ENCODE results near the gene STRIP2.
"Not testable (repeated sequence)": the region's sequence is repeated elsewhere in the genome, so short reads cannot be mapped to it uniquely, and the experiment has no call there.

Gene STRIP2

DNA sequence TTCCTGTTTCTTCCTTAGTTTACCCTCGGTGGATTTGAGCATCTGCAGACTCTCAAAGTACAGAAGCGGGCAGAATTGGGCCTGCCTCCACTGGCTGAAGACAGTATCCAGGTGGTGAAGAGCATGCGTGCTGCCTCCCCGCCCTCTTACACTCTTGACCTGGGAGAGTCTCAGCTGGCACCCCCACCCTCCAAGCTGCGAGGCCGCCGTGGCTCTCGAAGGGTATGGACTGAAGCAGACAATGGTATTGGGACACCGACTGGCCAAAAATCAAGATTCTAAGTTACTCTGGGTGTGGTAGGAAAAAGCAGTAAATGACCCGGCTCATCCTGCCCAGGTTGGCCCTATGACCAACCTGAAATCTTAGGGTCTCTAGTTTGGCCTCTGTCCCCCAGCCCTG, 22.2 kb downstream of the STRIP2 start:
- DNase-seq, result no peak

DNA sequence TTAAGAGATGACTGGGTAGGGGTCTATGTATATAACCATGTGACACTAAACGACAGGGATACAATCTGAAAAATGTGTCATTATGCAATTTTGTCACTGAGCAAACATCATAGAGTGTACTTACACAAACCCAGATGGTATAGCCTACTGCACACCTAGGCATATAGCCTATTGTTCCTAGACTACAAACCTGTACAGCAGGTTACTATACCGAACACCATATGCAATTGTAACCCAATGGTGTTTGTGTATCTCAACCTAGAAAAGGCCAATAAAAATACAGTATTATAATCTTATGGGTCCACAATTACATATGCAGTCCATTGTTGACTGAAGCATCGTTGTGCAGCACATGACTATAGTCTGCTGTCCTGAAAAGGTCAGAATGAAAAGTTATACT, 22.9 kb downstream of the STRIP2 start:
- no peak for DNase-seq

DNA sequence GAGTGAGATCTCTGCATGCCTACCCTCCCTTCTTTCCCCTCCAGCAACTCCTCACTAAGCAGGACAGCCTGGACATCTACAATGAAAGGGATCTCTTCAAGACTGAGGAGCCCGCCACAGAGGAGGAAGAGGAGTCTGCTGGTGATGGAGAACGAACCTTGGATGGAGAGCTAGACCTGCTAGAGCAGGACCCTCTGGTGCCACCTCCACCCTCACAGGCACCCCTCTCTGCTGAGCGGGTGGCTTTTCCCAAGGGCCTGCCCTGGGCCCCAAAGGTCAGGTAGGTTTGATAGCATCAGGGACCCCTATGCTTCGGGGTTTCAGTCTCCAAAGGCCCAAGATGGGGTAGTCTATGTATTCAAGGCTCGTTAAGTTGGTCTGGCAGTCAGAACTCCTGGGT, 23.9 kb downstream of the STRIP2 start:
- no peak for DNase-seq

DNA sequence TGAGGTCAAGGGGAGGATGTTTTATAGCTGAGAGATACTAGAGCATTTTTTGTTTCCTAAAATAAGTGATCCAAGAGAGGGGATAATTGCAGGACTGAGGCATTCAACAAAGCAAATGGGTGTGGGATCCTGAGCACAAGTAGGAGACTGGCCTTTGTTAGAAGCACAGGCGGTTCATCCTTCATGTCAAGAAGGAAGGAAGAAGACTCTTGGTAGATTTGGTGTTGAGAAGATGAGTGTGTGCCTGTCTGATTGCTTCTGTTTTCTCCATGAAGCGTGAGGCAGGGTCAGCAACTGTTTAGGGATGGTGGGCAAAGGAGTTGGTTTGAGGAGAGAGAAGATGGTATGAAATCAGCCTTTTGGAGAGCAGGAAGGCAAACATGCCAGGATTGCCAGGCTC, 27.6 kb downstream of the STRIP2 start:
- no peak for DNase-seq

GRCh38 chr7:129462420-129462819, 28.2 kb downstream of the STRIP2 start:
- DNase-seq, result peak; percentile 15 to 72 (median 61)

DNA sequence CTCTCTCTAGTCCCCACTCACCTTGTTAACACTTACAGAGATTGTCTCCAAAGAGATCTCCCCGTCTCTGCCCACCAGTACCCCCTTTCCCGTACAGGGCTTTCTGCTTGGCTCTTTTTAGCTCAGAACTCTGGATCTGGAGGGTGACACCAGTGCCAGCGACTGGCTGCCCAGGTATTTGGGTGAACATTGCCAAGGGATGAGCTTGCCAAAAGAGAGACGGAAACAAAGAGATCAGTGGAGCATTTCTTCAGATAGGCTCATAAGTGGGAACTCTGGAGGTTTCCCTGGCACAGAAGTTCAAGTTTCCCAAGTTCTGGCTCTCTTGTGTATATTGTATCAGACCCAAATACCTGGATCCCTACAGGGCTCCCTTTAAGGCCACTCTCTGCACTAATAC, 30.0 kb downstream of the STRIP2 start:
- no peak for DNase-seq

- DNase-seq, result no peak
Measured at GRCh38 chr7:129465080-129465479, 30.8 kb downstream of the STRIP2 start.

DNA sequence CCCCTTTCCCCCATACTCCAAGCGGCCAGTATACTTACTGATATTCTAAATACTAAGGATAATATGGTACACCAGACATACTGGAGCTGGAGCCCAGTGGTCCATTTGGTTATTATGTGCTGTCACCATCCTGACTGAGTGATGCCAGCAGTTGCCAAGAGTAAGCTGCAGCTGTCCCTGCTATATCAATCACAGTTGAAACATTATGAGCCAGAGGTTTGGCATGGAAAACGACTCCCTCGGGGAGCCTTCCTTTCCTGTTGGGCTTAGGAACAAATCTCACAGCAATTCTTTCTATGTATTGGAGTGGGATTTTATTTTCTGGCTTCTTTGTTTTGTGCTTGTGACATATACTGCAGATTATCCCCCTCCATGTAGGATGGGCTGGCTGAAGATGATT, 32.6 kb downstream of the STRIP2 start:
- no peak for DNase-seq

DNA sequence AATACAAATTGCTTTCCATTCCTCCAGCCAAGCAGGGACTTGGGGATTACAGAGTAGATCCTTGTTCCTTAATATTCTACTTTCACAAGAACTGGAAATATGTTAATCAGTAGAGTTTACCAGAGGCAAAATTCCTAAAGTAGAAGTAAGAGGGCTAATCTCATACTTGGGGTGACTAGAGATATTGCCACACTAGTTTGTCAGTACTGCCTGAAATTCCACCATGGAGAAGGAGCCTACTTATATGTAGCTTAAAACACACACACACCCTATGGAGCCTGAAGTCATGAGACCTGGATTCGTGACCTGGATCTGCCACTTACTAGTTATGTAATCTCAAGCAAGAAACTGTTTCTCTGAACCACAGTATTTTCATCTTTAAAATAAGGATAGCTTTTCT, 33.9 kb downstream of the STRIP2 start:
- no peak for DNase-seq

- no peak for DNase-seq
Measured at GRCh38 chr7:129468547-129468946, 34.3 kb downstream of the STRIP2 start.

DNA sequence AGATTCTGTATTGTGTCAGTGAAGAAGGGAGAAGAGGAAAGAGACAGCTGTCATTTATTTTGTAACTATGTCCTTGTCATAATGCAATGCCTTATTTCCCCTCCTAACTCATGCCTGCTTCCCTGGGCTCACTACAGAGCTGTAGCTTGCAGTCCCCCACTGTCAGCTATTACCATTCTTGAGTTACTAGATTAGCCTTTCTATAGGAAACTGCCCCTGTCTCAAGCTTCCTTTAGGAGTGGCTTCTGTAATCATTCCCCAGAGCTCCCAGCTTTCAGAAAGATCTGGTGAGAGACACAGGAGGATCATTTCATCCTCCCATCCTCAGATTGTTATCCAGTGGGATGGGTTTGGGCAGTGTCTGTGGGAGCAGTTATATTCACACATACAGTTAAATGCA, 35.7 kb downstream of the STRIP2 start:
- no peak for DNase-seq

- DNase-seq, result no peak
Measured at GRCh38 chr7:129470411-129470810, 36.2 kb downstream of the STRIP2 start.

GRCh38 chr7:129471402-129471827, 37.2 kb downstream of the STRIP2 start:
- DNase-seq, result no peak

DNA sequence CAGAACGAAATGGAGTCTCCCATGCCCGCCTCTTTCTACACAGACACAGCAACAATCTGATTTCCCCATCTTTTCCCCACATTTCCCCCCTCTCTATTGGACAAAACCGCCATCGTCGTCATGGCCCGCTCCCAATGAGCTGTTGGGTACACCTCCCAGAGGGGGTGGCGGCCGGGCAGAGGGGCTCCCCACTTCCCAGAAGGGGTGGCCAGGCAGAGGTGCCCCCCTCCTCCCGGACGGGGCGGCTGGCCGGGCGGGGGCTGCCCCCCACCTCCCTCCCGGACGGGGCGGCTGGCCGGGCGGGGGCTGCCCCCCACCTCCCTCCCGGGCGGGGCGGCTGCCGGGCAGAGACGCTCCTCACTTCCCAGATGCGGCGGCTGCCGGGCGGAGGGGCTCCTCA, 41.7 kb downstream of the STRIP2 start:
- DNase-seq, result not testable (repeated sequence)

- DNase-seq, result not testable (repeated sequence)
Measured at GRCh38 chr7:129476398-129476797, 42.2 kb downstream of the STRIP2 start.

DNA sequence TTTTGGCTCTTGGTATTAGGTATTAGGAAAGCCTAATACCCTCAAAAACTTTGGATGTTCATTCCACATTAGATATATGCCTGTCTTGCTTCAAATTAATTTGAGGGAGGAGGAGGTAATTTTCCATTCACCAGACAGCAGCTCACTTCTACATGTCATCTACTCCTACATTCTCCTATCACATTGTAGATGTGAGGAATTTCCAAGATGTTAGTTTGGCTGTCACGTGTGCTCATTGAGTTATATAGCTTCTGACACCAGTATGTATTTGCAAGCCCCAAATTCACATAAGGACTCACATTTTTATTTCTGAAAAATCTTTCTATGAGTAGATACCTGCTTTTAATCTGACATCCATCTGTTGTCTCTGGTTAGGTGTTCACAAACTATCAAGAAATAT, 45.6 kb downstream of the STRIP2 start:
- DNase-seq, result no peak

- DNase-seq, result no peak
Measured at GRCh38 chr7:129480674-129481363, 46.6 kb downstream of the STRIP2 start.

GRCh38 chr7:129481376-129481775, 47.1 kb downstream of the STRIP2 start:
- DNase-seq, result not testable (repeated sequence)

DNA sequence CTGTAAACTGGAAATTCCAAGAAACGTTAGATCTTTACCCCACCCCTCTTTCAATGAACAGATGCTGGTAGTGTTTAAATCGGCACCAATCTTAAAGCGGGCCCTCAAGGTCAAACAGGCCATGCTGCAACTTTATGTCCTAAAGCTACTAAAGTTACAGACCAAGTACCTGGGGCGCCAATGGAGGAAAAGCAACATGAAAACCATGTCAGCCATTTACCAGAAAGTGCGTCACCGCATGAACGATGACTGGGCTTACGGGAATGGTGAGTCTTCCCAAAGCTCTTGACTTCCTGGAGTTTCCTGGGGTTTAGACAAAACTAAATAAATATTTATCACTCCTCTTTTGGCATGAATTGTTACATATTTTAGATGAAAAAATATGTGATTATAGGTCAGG, 48.5 kb downstream of the STRIP2 start:
- DNase-seq, result no peak

GRCh38 chr7:129489491-129489890, 55.3 kb downstream of the STRIP2 start:
- DNase-seq, result no peak

DNA sequence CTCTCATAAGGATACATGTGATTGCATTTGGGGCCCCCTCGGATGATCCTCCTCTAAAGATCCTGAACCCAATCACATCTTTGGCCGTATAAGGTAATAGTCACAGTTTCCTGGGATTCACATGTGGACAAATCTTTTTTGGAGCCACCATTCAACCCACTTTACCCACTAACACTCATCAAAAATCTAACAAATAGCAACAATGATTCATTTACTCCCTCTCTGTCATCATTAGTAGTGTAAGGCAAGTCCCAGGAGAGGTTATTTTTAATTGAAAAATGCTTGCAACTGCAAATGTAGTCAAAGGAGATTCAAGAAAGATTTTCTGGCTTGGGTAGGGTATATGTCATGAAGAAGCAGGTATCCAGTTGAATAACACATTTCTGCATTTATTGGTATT, 58.2 kb downstream of the STRIP2 start:
- no peak for DNase-seq

- no peak for DNase-seq
Measured at GRCh38 chr7:129493555-129493954, 59.3 kb downstream of the STRIP2 start.

DNA sequence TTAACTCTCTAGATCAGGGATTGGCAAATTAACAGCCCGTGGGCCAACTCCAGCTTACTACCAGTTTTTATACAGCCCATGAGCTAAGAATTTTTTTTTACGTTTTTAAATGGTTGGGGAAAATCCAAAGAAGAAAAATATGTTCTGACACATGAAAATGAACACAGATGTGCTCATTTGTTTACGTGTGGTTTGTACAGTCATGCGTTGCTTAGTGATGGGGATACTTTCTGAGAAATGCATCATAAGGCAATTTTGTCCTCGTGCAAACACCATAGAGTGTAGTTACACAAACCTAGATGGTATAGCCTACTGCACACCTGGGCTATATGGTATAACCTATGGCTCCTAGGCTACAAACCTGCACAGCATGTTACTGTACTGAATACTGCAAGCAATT, 59.8 kb downstream of the STRIP2 start:
- DNase-seq, result no peak

GRCh38 chr7:129495987-129496386, 61.8 kb downstream of the STRIP2 start:
- DNase-seq, result no peak

DNA sequence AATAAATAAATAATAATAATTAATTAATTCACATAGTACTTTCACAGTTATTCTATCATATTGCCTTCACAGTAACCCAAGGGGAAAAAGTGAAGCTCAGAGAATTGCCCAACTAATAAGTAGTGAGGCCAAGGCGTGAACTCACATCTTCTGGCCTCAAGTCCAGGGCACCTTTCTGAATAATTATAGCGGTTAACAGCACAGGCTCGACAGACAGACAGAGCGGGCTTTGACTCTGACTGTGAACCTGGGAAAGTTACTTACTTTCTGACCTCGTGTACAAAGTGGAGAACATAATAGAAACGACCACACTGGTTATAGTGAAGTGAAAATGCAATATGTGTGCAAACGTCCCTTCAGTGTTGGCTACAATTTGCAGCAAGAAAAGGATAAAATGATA, 62.4 kb downstream of the STRIP2 start:
- DNase-seq, result no peak

Measured in suppressor macrophage (primary cell).